Measurements from ENCODE around the gene CTIF.

Gene CTIF

GRCh38 chr18:48910972-48911545 is 372.2 kb downstream of the CTIF start:
- no peak for DNase-seq
